ENCODE data around the gene HSPA1B. TPM values are rescaled to one million over a fixed set of nuclear protein-coding genes. Genes with fewer than 3 reads are reported as not detected.
A peak's percentile ranks its signal among the peaks of the same experiment; 100 is the strongest.

The HSPA1B gene
- polyA plus RNA-seq, 1 of the 3 experiments (the other 2 are of a cell fraction) = 96.3 TPM

GRCh38 chr6:31836474-31837368, 9.2 kb downstream of the HSPA1B start:
- peaks cover 23 to 52% of the 10 kb centered on the region in 2 experiments for H3K36me3 ChIP-seq (replicated peaks in 1 of 2; ENCODE audit: control insufficient read depth in 1 of 2, insufficient read depth in 2 of 2, low read length in 1 of 2)
- TF ChIP-seq FOSL2 (IDR thresholded peaks at IDR 0.05; ENCODE audit: borderline replicate concordance, low read depth) = no peak
- no peak for TF ChIP-seq IRF3 (IDR thresholded peaks at IDR 0.05; ENCODE audit: low read depth, low read length)
- TF ChIP-seq EP300 (IDR thresholded peaks at IDR 0.05; ENCODE audit: borderline replicate concordance in 1 of 2, low read depth in 1 of 2, low read length in 1 of 2) = no peak
- no peak for TF ChIP-seq GATA2 (CRISPR knock-in tag; IDR thresholded peaks at IDR 0.05)
- TF ChIP-seq MXI1 (IDR thresholded peaks at IDR 0.05; ENCODE audit: low read depth, low read length) = no peak
- peak; percentile 16; the same call in 1 of the 2 replicates for TF ChIP-seq SIN3A (IDR thresholded peaks at IDR 0.05; ENCODE audit: borderline replicate concordance, low read depth, low read length)
- no peak for TF ChIP-seq USF2 (IDR thresholded peaks at IDR 0.05; ENCODE audit: borderline replicate concordance, low read depth, low read length)
- TF ChIP-seq TEAD4 (IDR thresholded peaks at IDR 0.05; ENCODE audit: borderline replicate concordance, insufficient read depth) = no peak
- TF ChIP-seq RAD21 (IDR thresholded peaks at IDR 0.05; ENCODE audit: low read length) = no peak
- no peak for TF ChIP-seq SMC3 (IDR thresholded peaks at IDR 0.05; ENCODE audit: low read depth, low read length)
- TF ChIP-seq EZH2phosphoT487 (IDR thresholded peaks at IDR 0.05; ENCODE audit: borderline replicate concordance, low read depth) = no peak
- no peak for TF ChIP-seq NRF1 (IDR thresholded peaks at IDR 0.05; ENCODE audit: low read depth, low read length)
- no peak for TF ChIP-seq MAX (IDR thresholded peaks at IDR 0.05; ENCODE audit: low read depth)
- TF ChIP-seq POLR2AphosphoS5 (IDR thresholded peaks at IDR 0.05; ENCODE audit: low read depth, low read length) = peak; percentile 3; the same call in 1 of the 2 replicates
- TF ChIP-seq, protein P1, sequence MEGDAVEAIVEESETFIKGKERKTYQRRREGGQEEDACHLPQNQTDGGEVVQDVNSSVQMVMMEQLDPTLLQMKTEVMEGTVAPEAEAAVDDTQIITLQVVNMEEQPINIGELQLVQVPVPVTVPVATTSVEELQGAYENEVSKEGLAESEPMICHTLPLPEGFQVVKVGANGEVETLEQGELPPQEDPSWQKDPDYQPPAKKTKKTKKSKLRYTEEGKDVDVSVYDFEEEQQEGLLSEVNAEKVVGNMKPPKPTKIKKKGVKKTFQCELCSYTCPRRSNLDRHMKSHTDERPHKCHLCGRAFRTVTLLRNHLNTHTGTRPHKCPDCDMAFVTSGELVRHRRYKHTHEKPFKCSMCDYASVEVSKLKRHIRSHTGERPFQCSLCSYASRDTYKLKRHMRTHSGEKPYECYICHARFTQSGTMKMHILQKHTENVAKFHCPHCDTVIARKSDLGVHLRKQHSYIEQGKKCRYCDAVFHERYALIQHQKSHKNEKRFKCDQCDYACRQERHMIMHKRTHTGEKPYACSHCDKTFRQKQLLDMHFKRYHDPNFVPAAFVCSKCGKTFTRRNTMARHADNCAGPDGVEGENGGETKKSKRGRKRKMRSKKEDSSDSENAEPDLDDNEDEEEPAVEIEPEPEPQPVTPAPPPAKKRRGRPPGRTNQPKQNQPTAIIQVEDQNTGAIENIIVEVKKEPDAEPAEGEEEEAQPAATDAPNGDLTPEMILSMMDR (IDR thresholded peaks at IDR 0.05) = peak; percentile 21
- no peak for TF ChIP-seq REST (IDR thresholded peaks at IDR 0.05; ENCODE audit: low read depth, low read length)
- TF ChIP-seq FOXM1 (IDR thresholded peaks at IDR 0.05; ENCODE audit: low read depth) = no peak
- no peak for TF ChIP-seq CHD2 (IDR thresholded peaks at IDR 0.05; ENCODE audit: low read length, partially characterized antibody)
- no peak for TF ChIP-seq MEF2A (IDR thresholded peaks at IDR 0.05; ENCODE audit: borderline replicate concordance, low read depth)
- no peak for TF ChIP-seq RCOR1 (IDR thresholded peaks at IDR 0.05; ENCODE audit: low read length)
- no peak; the same call in 1 of the 2 replicates for TF ChIP-seq JUND (IDR thresholded peaks at IDR 0.05)
- TF ChIP-seq FOXJ3 (CRISPR knock-in tag; IDR thresholded peaks at IDR 0.05) = no peak
- TF ChIP-seq ELF1 (IDR thresholded peaks at IDR 0.05) = no peak

More at GRCh38 chr6:31836474-31837368, 9.2 kb downstream of the HSPA1B start:
- Histone ChIP-seq H3K9me3 (no peaks in the 10 kb centered on the region), H3K9ac (peak overlapping the region; percentile 88), H3K4me3 (ENCODE audit: low read depth in 2 of 2, low read length in 1 of 2) (peak overlapping the region; percentile 66 to 96), H3K27ac (ENCODE audit: low read depth in 2 of 2, low read length in 1 of 2) (peak overlapping the region in 1 of 2 experiments; percentile 90; a peak in 2 of 4 replicates), H3K9me2 (no peaks in the 10 kb centered on the region), H3K4me2 (peak overlapping the region; percentile 99), H2AFZ (ENCODE audit: low read depth) (no peak overlapping the region), H4K20me1 (ENCODE audit: insufficient read depth) (peaks cover 52% of the 10 kb centered on the region), H3K27me3 (ENCODE audit: insufficient read depth) (no peaks in the 10 kb centered on the region), H3K4me1 (ENCODE audit: control insufficient read depth in 1 of 2, insufficient read depth in 2 of 2, low read depth in 1 of 2, low read length in 1 of 2) (peaks cover 14 to 18% of the 10 kb centered on the region in 2 experiments; a peak in 2 of 4 replicates), H3F3A (replicated peaks; ENCODE audit: insufficient read depth) (peaks cover 70% of the 10 kb centered on the region), H3K79me2 (ENCODE audit: insufficient read depth) (peaks cover 48% of the 10 kb centered on the region)
- DNase-seq = no peak
- POLR2A ChIA-PET = interaction anchor here (0.7 to 3.2 kb wide), 6 partner anchors 7 to 161 kb away, joined by 3 to 16 read pairs (median 4); partner anchors contain the start of genes LSM2 and NEU1
- CTCF ChIA-PET = interaction anchor here (0.5 to 1.4 kb wide), 9 partner anchors 26 to 156 kb away, joined by 3 to 7 read pairs (median 3); partner anchors contain the start of genes LY6G5C and VARS1
- WGBS (ENCODE audit: low lambda C conversion rate) = 3% methylated on average over 12 of the region's 12 CpGs
